Measurements from ENCODE around the gene SLC38A1.
"Not testable (repeated sequence)": the region's sequence is repeated elsewhere in the genome, so short reads cannot be mapped to it uniquely, and the experiment has no call there.

The SLC38A1 gene

GRCh38 chr12:46197883-46198282 lies 71.0 kb downstream of the SLC38A1 start:
- H3K4me3 ChIP-seq (ENCODE audit: low read depth, low read length) = no peak overlapping the region
- TF ChIP-seq CTCF (IDR thresholded peaks at IDR 0.05) = no peak
- H2AFZ ChIP-seq = no peak overlapping the region
- peak overlapping the region; percentile 34 for H3K27ac ChIP-seq
- H3K9me3 ChIP-seq (ENCODE audit: control insufficient read depth, low read length) = no peaks in the 10 kb centered on the region
- no peak overlapping the region for H3K9ac ChIP-seq
- H3K36me3 ChIP-seq (ENCODE audit: control insufficient read depth, insufficient read depth, low read length) = no peaks in the 10 kb centered on the region
- H3K4me2 ChIP-seq (ENCODE audit: low read length) = no peak overlapping the region
- H3K4me1 ChIP-seq = no peaks in the 10 kb centered on the region
- H3K79me2 ChIP-seq = no peaks in the 10 kb centered on the region
- H3K27me3 ChIP-seq (ENCODE audit: control insufficient read depth, insufficient read depth, low read length) = no peaks in the 10 kb centered on the region

- H2AFZ ChIP-seq; H3K9ac ChIP-seq; H3K9me3 ChIP-seq (ENCODE audit: control insufficient read depth, low read length); H3K27me3 ChIP-seq (ENCODE audit: control insufficient read depth, insufficient read depth, low read length); H3K27ac ChIP-seq; H3K36me3 ChIP-seq (ENCODE audit: control insufficient read depth, insufficient read depth, low read length); H3K4me2 ChIP-seq (ENCODE audit: low read length); H3K4me1 ChIP-seq; H3K79me2 ChIP-seq; H3K4me3 ChIP-seq (ENCODE audit: low read depth, low read length): not testable (repeated sequence)
Measured at GRCh38 chr12:46190533-46190932, 78.3 kb downstream of the SLC38A1 start.

GRCh38 chr12:46188170-46188569 lies 80.7 kb downstream of the SLC38A1 start:
- H3K4me1 ChIP-seq = peaks cover 4% of the 10 kb centered on the region
- H3K27me3 ChIP-seq (ENCODE audit: control insufficient read depth, insufficient read depth, low read length) = no peaks in the 10 kb centered on the region
- H3K79me2 ChIP-seq = no peaks in the 10 kb centered on the region
- H2AFZ ChIP-seq = no peak overlapping the region
- H3K36me3 ChIP-seq (ENCODE audit: control insufficient read depth, insufficient read depth, low read length) = no peaks in the 10 kb centered on the region
- H3K27ac ChIP-seq = no peak overlapping the region
- H3K4me3 ChIP-seq (ENCODE audit: low read depth, low read length) = no peak overlapping the region
- H3K9ac ChIP-seq = no peak overlapping the region
- no peaks in the 10 kb centered on the region for H3K9me3 ChIP-seq (ENCODE audit: control insufficient read depth, low read length)
- no peak overlapping the region for H3K4me2 ChIP-seq (ENCODE audit: low read length)
- no peak for TF ChIP-seq CTCF (IDR thresholded peaks at IDR 0.05)

GRCh38 chr12:46187023-46187422 lies 81.8 kb downstream of the SLC38A1 start:
- no peak overlapping the region for H3K27ac ChIP-seq
- H3K27me3 ChIP-seq (ENCODE audit: control insufficient read depth, insufficient read depth, low read length) = no peaks in the 10 kb centered on the region
- no peak overlapping the region for H3K4me2 ChIP-seq (ENCODE audit: low read length)
- H3K36me3 ChIP-seq (ENCODE audit: control insufficient read depth, insufficient read depth, low read length) = no peaks in the 10 kb centered on the region
- H3K9me3 ChIP-seq (ENCODE audit: control insufficient read depth, low read length) = no peaks in the 10 kb centered on the region
- peaks cover 4% of the 10 kb centered on the region for H3K4me1 ChIP-seq
- no peak overlapping the region for H3K9ac ChIP-seq
- no peaks in the 10 kb centered on the region for H3K79me2 ChIP-seq
- TF ChIP-seq CTCF (IDR thresholded peaks at IDR 0.05) = no peak
- no peak overlapping the region for H3K4me3 ChIP-seq (ENCODE audit: low read depth, low read length)
- H2AFZ ChIP-seq = no peak overlapping the region

GRCh38 chr12:46186088-46186487 lies 82.8 kb downstream of the SLC38A1 start:
- Histone ChIP-seq H3K27ac (no peak overlapping the region), H3K4me3 (ENCODE audit: low read depth, low read length) (no peak overlapping the region), H3K9ac (no peak overlapping the region), H3K9me3 (ENCODE audit: control insufficient read depth, low read length) (no peaks in the 10 kb centered on the region), H3K4me1 (peaks cover 4% of the 10 kb centered on the region), H3K79me2 (no peaks in the 10 kb centered on the region), H2AFZ (no peak overlapping the region), H3K36me3 (ENCODE audit: control insufficient read depth, insufficient read depth, low read length) (no peaks in the 10 kb centered on the region), H3K4me2 (ENCODE audit: low read length) (no peak overlapping the region), H3K27me3 (ENCODE audit: control insufficient read depth, insufficient read depth, low read length) (no peaks in the 10 kb centered on the region)
- no peak for TF ChIP-seq CTCF (IDR thresholded peaks at IDR 0.05)

Data from parathyroid adenoma (tissue), 2 donors.